GM12891 (cell line): Measurements from ENCODE around the gene ARL6IP1.

Source experiments
- POLR2A ChIP-seq: IDR thresholded peaks from 2 replicates; pipeline ENCODE4 v1.6.1; 2011; ENCODE audit warnings: low read depth, low read length, control low read depth
- POLR2AphosphoS5 ChIP-seq: IDR thresholded peaks from 2 replicates; pipeline ENCODE4 v1.6.1; 2011; ENCODE audit warnings: low read depth, low read length, control low read depth
- POU2F2 ChIP-seq: IDR thresholded peaks from 2 replicates; pipeline ENCODE4 v1.6.1; 2011; ENCODE audit warnings: low read depth, mild to moderate bottlenecking, control low read depth, low read length, moderate library complexity
- SPI1 ChIP-seq: IDR thresholded peaks from 2 replicates; pipeline ENCODE4 v1.6.1; 2011; ENCODE audit warnings: low read depth, low read length, control low read depth
- TAF1 ChIP-seq: IDR thresholded peaks from 2 replicates; pipeline ENCODE4 v1.6.1; 2011; ENCODE audit warnings: low read depth, low read length, control low read depth

GRCh38 chr16:18839555-18839954 lies 38.2 kb upstream of the ARL6IP1 start:
- TF ChIP-seq POLR2A (no peak), SPI1 (no peak), POLR2AphosphoS5 (no peak), TAF1 (no peak), POU2F2 (no peak)
